ENCODE data around the gene DCAF7.

DNA sequence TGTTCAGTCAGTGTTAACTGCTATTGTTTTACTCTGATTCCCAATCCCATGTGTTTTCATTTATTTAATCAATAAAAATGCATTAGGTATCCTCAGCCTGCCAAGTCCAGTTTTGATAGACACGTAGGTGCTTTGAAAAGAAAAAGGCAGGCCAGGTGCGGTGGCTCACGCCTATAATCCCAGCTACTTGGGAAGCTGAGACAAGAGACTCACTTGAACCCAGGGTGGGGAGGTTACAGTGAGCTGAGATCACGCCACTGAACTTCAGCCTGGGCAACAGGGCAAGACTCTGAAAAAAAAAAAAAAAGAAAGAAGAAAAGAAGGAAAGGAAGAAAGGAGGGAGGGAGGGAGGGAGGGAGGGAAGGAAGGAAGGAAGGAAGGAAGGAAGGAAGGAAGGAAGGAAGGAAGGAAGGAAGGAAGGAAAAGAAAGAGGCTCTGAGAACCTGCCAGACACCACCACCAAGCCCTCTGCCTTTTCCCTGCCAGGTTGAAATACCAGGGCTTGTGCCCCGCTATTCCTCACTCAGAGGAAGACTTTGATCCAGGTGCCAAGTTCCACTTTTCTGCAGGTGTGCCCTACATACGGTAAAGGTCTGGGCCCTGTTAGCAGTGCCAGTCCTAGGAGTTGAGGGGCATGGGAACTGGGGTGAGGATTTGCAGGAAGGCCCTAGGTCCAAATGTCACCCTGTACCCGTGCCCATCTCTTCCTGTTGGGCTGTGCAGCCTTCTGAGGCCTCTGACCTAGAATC, 37.2 kb upstream of the DCAF7 start:
- TF ChIP-seq POLR2A (IDR thresholded peaks at IDR 0.05): no peak
- TF ChIP-seq, protein P1, sequence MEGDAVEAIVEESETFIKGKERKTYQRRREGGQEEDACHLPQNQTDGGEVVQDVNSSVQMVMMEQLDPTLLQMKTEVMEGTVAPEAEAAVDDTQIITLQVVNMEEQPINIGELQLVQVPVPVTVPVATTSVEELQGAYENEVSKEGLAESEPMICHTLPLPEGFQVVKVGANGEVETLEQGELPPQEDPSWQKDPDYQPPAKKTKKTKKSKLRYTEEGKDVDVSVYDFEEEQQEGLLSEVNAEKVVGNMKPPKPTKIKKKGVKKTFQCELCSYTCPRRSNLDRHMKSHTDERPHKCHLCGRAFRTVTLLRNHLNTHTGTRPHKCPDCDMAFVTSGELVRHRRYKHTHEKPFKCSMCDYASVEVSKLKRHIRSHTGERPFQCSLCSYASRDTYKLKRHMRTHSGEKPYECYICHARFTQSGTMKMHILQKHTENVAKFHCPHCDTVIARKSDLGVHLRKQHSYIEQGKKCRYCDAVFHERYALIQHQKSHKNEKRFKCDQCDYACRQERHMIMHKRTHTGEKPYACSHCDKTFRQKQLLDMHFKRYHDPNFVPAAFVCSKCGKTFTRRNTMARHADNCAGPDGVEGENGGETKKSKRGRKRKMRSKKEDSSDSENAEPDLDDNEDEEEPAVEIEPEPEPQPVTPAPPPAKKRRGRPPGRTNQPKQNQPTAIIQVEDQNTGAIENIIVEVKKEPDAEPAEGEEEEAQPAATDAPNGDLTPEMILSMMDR (IDR thresholded peaks at IDR 0.05): no peak
